Measurements from ENCODE around the gene NOXO1.

DNA sequence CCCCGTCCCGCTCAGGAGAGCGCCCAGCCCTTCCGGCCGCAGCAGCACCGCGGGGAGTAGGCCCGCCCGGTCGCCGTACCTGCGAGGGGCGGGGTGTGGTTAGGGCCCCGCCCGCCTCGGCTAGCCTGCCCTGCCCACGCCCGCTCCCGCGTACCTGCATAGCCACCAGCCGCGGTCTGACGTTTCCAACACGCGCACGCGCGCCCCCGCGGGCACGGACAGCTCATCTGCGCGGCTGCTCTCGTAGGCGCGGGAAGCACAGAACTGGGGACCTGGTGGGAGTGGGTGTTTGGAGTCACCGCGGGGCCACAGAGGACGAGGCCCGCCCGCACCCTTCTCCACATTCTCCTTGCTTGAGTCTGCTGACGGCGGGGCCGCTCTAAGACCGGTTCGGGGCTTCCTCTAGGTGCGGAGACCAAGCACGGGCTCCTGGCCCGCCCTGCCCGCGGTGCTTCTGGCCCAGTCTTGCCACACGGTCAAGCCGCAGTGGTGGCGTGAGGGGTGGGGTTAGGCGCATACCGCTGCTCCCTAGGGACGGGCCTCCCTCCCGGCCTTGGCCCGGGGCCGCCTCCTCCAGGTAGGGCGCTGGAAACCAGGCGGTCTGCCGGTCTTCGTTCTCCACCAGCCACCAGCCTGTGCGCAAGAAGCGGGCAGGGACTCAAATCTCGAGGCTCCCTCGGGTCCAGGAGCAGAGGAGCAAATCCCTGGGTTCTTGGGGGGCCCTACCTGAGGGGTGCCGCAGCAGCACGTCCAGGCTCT is 1.8 kb downstream of the NOXO1 start:
- TF ChIP-seq RAD21 (conservative IDR thresholded peaks at IDR 0.05), result no peak
- TF ChIP-seq, protein P1, sequence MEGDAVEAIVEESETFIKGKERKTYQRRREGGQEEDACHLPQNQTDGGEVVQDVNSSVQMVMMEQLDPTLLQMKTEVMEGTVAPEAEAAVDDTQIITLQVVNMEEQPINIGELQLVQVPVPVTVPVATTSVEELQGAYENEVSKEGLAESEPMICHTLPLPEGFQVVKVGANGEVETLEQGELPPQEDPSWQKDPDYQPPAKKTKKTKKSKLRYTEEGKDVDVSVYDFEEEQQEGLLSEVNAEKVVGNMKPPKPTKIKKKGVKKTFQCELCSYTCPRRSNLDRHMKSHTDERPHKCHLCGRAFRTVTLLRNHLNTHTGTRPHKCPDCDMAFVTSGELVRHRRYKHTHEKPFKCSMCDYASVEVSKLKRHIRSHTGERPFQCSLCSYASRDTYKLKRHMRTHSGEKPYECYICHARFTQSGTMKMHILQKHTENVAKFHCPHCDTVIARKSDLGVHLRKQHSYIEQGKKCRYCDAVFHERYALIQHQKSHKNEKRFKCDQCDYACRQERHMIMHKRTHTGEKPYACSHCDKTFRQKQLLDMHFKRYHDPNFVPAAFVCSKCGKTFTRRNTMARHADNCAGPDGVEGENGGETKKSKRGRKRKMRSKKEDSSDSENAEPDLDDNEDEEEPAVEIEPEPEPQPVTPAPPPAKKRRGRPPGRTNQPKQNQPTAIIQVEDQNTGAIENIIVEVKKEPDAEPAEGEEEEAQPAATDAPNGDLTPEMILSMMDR (IDR thresholded peaks at IDR 0.05; ENCODE audit: poor library complexity, severe bottlenecking), result no peak
- no peak for TF ChIP-seq EP300 (conservative IDR thresholded peaks at IDR 0.05; ENCODE audit: poor library complexity, severe bottlenecking)
- TF ChIP-seq EZH2 (IDR thresholded peaks at IDR 0.05; ENCODE audit: borderline replicate concordance, insufficient read depth, low read length, poor library complexity, severe bottlenecking), result no peak

Data from neural cell (in vitro differentiated cells).